GM10847 (cell line): ENCODE measurements around the gene MYL7.

Experiments used
- POLR2A ChIP-seq: IDR thresholded peaks from 2 replicates; pipeline ENCODE4 v1.6.1; 2011; ENCODE audit not compliant: insufficient read length; ENCODE audit errors: extremely low read depth

The MYL7 gene

GRCh38 chr7:44157116-44158080, 16.3 kb upstream of the MYL7 start:
- no peak for TF ChIP-seq POLR2A

- no peak for TF ChIP-seq POLR2A
These were observed 15.4 kb upstream of the MYL7 start for GRCh38 chr7:44156453-44157010.

GRCh38 chr7:44155191-44156185, 14.4 kb upstream of the MYL7 start:
- no peak for TF ChIP-seq POLR2A

GRCh38 chr7:44154703-44155102, 13.6 kb upstream of the MYL7 start:
- no peak for TF ChIP-seq POLR2A

- TF ChIP-seq POLR2A = no peak
These were observed 12.8 kb upstream of the MYL7 start for GRCh38 chr7:44153948-44154335.

GRCh38 chr7:44152971-44153947, 12.1 kb upstream of the MYL7 start:
- no peak for TF ChIP-seq POLR2A

- no peak for TF ChIP-seq POLR2A
These were observed 10.8 kb upstream of the MYL7 start for GRCh38 chr7:44151956-44152355.

GRCh38 chr7:44150966-44151941, 10.1 kb upstream of the MYL7 start:
- TF ChIP-seq POLR2A = no peak

- TF ChIP-seq POLR2A = no peak
These were observed 9.3 kb upstream of the MYL7 start for GRCh38 chr7:44150466-44150832.

- no peak for TF ChIP-seq POLR2A
These were observed 8.7 kb upstream of the MYL7 start for GRCh38 chr7:44149571-44150465.

GRCh38 chr7:44148961-44149536, 7.9 kb upstream of the MYL7 start:
- TF ChIP-seq POLR2A = no peak

- no peak for TF ChIP-seq POLR2A
These were observed 7.0 kb upstream of the MYL7 start for GRCh38 chr7:44148166-44148565.
